Endometrial microvascular endothelial cells (primary cell): ENCODE results near the gene RERE. TPM values are rescaled to one million over a fixed set of nuclear protein-coding genes. Genes with fewer than 3 reads are reported as not detected.

Experiments used
- total RNA-seq: library from RNA; depleted of rRNA; stranded (reverse); fragments of >200 nt; gene quantifications from one replicate; pipeline ENCODE4 v1.2.3, GENCODE V29; 2015; ENCODE audit errors: inconsistent ontology term

Gene RERE
- total RNA-seq, 1 donor from 2014 or later, result 16.5 TPM

Other genes starting within 250 kb of the RERE start
- 2,878 TPM for gene ENO1, start 61.0 kb upstream of the RERE start, total RNA-seq
- not detected for gene CA6, start 128.2 kb upstream of the RERE start, total RNA-seq
- gene SLC2A7, start 208.8 kb upstream of the RERE start, total RNA-seq, result not detected